WERI-Rb-1 (cell line): ENCODE results near the gene CAMK2G.

Experiments
- DNase-seq: peaks from one replicate; pipeline ENCODE4 v3.0.0-alpha.2; 2020
- H3K27ac ChIP-seq: fragments of 250-450 bp; sonication (Bioruptor Pico); 2 replicates; pipeline ENCODE4 v1.5.1; 2020; ENCODE audit warnings: mild to moderate bottlenecking, moderate library complexity
- H3K27me3 ChIP-seq: fragments of 250-450 bp; sonication (Bioruptor Pico); 2 replicates; pipeline ENCODE4 v1.5.1; 2021; ENCODE audit warnings: mild to moderate bottlenecking, low read depth, moderate library complexity; ENCODE audit not compliant: insufficient read depth, severe bottlenecking
- H3K36me3 ChIP-seq: fragments of 250-450 bp; sonication (Bioruptor Pico); 2 replicates; pipeline ENCODE4 v1.5.1; 2020; ENCODE audit warnings: mild to moderate bottlenecking, moderate library complexity
- H3K4me3 ChIP-seq: 2 replicates; pipeline ENCODE4 v1.5.1; 2011; ENCODE audit warnings: low read depth, mild to moderate bottlenecking, control low read depth, low read length
- H3K9me3 ChIP-seq: fragments of 250-450 bp; sonication (Bioruptor Pico); 2 replicates; pipeline ENCODE4 v1.5.1; 2021; ENCODE audit warnings: mild to moderate bottlenecking, moderate library complexity; ENCODE audit not compliant: severe bottlenecking
- CTCF ChIP-seq: IDR thresholded peaks from 2 replicates; pipeline ENCODE4 v1.5.1; 2011; ENCODE audit warnings: low read depth, mild to moderate bottlenecking, control low read depth, inconsistent platforms, low read length

The CAMK2G gene

GRCh38 chr10:73850863-73851461 is 23.4 kb downstream of the CAMK2G start:
- no peak overlapping the region for H3K4me3 ChIP-seq
- peaks cover 64% of the 10 kb centered on the region for H3K36me3 ChIP-seq
- no peak for TF ChIP-seq CTCF
- peak overlapping the region; percentile 47 for H3K27ac ChIP-seq
- H3K9me3 ChIP-seq = no peaks in the 10 kb centered on the region
- H3K27me3 ChIP-seq = no peaks in the 10 kb centered on the region
- DNase-seq = peak; percentile 57

GRCh38 chr10:73850211-73850610 is 24.1 kb downstream of the CAMK2G start:
- Histone ChIP-seq H3K27ac (no peak overlapping the region), H3K27me3 (no peaks in the 10 kb centered on the region), H3K9me3 (no peaks in the 10 kb centered on the region), H3K36me3 (peaks cover 62% of the 10 kb centered on the region), H3K4me3 (no peak overlapping the region)
- no peak for TF ChIP-seq CTCF
- no peak for DNase-seq

- Histone ChIP-seq H3K9me3 (no peaks in the 10 kb centered on the region), H3K4me3 (no peak overlapping the region), H3K36me3 (peaks cover 66% of the 10 kb centered on the region), H3K27ac (no peak overlapping the region), H3K27me3 (no peaks in the 10 kb centered on the region)
- DNase-seq = peak; percentile 82
- peak; percentile 97 for TF ChIP-seq CTCF
These were observed 25.4 kb downstream of the CAMK2G start for GRCh38 chr10:73848821-73849489.

GRCh38 chr10:73847031-73847430 is 27.3 kb downstream of the CAMK2G start:
- DNase-seq = no peak
- Histone ChIP-seq H3K27me3 (no peaks in the 10 kb centered on the region), H3K9me3 (no peaks in the 10 kb centered on the region), H3K36me3 (peaks cover 60% of the 10 kb centered on the region), H3K27ac (no peak overlapping the region), H3K4me3 (no peak overlapping the region)
- no peak for TF ChIP-seq CTCF

GRCh38 chr10:73843261-73843660 is 31.1 kb downstream of the CAMK2G start:
- Histone ChIP-seq H3K9me3 (no peaks in the 10 kb centered on the region), H3K27ac (no peak overlapping the region), H3K27me3 (no peaks in the 10 kb centered on the region), H3K4me3 (no peak overlapping the region), H3K36me3 (peaks cover 63% of the 10 kb centered on the region)
- DNase-seq = no peak
- no peak for TF ChIP-seq CTCF
